GM21381 (cell line): ENCODE results near the gene EPHB3.
A peak's percentile ranks its signal among the peaks of the same experiment; 100 is the strongest.

Experiments
- ATAC-seq: cut with Tn5 transposase; IDR thresholded peaks from one replicate; pipeline ENCODE4 v1.9.1; 2021; ENCODE audit warnings: mild to moderate bottlenecking, moderate library complexity; ENCODE audit not compliant: unreplicated experiment

The EPHB3 gene

DNA sequence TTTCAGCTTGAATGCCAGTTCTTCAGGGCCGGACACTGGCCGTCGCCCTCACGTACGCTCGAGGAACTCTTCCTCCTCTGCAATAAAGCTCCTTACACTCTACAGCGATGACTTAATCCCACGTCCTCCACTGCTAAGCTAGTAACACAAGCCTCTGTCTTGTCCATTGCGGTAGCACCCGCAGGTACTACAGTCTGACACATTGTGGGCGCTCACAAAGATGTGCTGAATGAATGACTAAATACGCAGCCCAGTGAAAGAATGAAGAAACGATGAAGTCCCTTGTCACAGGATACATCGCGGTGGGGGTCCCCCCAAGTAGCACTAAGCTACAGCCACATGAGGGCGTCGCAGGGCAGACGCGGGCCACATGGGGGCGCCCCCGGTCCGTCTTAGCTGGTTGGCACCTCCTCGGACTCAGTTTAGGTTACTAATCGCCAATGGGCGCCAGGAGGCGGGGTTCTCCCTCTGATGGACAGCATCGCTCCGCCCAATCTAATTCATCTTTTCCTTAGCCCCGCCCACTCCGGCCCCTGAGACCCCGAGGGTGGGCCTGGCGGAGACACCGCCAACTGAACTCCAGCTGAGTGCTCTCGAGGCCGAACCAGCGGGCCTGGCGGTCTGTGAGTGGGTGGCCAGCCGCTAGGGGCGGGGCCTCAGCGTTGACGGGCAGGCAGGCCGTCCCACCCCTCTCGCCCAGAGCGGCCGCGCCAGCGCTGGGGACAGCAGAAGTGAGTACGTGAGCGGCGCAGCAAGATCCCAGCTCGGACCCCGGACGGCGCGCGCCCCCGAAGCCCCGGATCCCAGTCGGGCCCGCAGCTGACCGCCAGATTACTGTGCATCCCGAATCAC lies at the start of gene EPHB3:
TSS of gene EPHB3 (plus strand) at position 725 of the 852 bp plus-strand sequence. CDS start 451 bp downstream, outside the sequence.
- ATAC-seq: peak; percentile 85

DNA sequence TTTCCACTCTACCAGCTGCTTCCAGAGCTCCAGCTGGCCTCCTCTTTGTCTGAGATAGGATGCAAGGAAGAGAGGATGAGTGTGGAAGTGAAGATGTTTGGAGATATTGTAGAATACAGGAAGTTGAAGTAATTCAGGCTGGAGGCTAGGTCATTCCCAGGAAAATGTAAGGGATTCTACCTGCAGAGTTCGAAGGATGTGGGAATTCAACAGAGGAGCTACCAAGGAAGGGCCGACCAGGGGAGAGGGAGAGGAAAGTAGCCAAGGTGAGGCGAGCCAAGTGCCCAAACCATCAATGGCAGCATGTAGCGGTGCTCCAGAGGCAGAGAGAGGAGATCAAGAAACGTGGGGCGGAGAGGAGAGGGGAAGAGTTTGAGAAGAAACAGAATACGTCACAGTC lies 49.0 kb upstream of the EPHB3 start:
- no peak for ATAC-seq

- ATAC-seq: peak; percentile 86
Measured at GRCh38 chr3:184513276-184514170, 48.1 kb upstream of the EPHB3 start.

DNA sequence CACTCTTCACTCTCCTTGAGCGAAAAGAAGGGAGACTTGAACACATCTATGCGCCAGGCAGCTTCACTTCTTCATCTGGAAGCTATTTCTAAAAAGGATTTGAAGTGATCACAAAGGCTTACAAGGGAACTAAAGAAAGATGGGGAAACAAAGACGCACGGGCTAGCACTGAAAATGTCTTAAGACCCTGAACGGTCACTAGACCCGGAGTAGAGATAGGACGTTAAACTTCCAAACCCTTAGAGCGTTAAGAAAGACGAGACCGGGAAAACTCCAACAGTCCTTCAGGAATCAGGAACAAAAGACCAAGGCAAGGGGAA lies 47.5 kb upstream of the EPHB3 start:
- no peak for ATAC-seq

GRCh38 chr3:184523825-184524615 lies 37.6 kb upstream of the EPHB3 start:
- ATAC-seq: no peak

GRCh38 chr3:184524981-184525336 lies 36.6 kb upstream of the EPHB3 start:
- ATAC-seq: no peak

- no peak for ATAC-seq
Measured at GRCh38 chr3:184525337-184526087, 36.1 kb upstream of the EPHB3 start.

GRCh38 chr3:184526088-184526433 lies 35.5 kb upstream of the EPHB3 start:
- no peak for ATAC-seq

DNA sequence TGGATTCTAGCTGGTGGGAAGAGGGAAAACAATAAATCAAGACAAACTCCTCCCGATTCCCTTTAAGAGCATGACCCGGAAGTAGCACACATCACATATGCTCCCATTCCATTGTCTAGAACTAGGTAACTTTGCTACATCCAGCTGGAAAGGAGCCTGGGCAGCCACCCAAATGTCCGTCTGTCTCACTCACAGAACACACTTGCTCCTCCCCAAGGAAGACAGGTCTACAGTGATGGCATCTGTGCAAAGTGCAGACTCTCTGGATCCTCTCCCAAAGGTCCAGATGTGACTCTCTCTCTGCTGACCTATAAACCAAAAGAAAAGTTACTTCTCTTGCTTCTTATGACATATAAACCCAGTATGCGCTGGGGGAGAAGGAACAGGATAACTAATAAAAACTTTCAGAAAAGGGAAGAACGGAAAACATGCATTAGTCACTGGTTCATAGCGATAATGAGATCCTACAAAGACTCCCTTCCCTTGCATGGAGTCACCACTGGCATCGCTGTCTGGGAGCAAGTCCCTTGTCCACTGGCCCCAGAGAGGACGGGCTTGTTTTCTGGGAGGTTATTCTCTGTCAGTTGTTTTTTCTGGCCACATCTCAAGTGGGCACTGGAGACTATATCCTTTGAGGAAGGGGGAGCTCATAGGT lies 29.8 kb upstream of the EPHB3 start:
- no peak for ATAC-seq

GRCh38 chr3:184532940-184533732 lies 28.4 kb upstream of the EPHB3 start:
- ATAC-seq: no peak

DNA sequence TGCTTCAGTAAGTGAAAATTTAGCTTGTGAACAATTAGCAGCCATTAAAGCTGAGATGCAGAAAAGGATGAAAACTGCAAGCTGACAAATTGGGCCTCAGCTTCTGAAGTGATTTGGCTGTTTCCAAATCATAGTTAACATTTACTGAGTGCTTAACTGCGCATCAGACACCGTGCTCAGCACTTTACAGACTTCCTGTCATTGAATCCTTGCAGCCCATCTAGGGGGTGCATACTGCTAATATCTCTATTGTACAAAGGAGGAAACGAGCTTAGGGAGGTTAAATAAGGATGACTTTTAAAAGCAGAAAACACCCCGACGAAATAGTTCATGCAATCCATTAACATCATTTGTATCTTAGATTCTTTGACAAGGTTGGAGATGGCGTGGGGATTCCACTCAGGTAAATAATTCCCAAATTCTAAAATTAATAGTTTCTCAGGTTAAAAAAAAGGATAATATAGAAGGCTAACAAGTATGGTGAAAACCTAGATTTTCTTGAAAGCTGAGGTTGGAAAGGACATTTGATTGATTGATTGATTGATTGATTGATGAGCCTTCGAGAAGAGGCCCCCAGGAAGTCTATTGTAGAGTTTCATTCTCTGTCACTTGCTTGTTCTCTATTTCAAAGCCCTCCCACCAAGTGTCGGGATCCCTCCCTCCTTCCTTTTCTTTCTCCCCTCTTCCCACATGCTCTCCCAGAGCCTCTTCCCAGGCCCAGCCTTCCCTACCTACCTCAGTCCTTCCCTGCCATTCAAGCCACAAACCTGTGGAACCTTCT lies 23.5 kb upstream of the EPHB3 start:
- ATAC-seq: no peak

- ATAC-seq: no peak
Measured at GRCh38 chr3:184538666-184539431, 22.7 kb upstream of the EPHB3 start.

- ATAC-seq: no peak
Measured at GRCh38 chr3:184539801-184540435, 21.7 kb upstream of the EPHB3 start.

DNA sequence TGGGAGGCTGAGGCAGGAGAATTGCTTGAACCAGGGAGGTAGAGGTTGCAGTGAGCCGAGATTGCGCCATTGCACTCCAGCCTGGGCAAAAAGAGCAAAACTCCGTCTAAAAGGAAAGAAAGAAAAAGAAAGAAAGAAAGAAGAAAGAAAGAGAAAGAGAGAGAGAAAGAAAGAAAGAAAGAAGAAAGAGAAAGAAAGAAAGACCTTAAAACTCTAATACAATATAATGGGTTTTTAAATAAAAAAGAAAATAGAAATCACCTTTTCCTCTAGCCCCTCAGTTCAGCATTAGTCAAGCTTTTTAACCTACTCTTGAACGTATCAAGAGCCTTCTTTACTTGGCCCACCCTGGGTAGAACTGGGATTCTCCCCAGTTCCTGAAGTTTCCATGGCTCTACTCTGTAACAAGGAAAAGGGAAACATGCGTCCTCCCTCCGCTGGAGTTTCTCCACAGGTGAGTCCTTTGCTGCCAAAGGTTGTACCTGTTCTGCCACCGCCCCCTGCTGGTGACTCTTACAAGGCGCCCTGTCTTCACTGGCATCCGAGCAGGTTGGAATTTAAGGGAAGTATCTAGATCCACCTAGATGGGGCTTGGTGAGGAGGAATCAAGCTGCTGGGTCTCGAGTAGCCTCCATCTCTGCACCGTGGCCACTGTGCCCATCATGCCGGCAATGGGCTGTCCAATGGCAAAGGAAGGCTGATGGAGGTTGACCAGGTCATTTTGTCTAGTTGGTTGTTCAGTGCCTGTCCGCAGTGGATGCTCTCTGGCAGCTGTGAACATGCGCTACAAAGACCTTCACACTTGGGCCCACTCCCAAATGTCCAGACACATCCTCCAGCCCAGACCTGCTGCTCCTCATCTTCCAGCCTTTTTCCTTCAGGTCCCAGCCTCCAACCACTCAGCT lies 20.6 kb upstream of the EPHB3 start:
- no peak for ATAC-seq

GRCh38 chr3:184541886-184542562 lies 19.6 kb upstream of the EPHB3 start:
- ATAC-seq: no peak

GRCh38 chr3:184542577-184542976 lies 19.0 kb upstream of the EPHB3 start:
- no peak for ATAC-seq
